NCI-H2171 (cell line): ENCODE data around the gene GRAP2.
A peak's percentile ranks its signal among the peaks of the same experiment; 100 is the strongest.

Experiments
- DNase-seq: peaks from one replicate; lab custom pipeline; 2025; lab: John Stamatoyannopoulos, UW

GRAP2 gene

DNA sequence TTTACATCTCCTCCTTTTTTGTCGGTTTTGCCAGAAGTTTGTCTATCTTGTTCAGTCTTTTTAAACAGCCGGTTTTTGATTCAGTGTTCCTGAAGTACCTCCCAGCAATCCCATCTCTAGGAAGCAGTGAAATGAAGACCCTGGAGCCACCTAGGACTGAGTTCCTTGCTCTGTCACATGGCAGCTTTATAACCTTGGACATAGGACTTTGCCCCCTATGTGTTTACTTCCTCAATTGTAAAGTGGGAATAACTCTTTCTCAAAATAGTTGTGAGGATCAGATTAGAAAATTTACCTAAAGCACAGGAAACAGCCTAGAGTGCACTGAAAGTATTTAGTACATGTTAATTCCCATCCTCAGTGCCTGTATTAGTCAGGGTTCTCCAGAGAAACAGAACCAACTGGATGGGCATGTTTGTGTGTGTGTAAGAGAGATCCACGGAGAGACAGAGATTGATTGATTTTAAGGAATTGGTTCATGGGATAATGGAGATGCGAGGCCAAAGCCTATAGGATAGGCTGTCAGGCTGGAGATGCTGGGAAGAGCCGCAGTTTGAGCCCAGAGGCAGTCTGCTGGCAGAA, 113.9 kb downstream of the GRAP2 start:
- no peak for DNase-seq

DNA sequence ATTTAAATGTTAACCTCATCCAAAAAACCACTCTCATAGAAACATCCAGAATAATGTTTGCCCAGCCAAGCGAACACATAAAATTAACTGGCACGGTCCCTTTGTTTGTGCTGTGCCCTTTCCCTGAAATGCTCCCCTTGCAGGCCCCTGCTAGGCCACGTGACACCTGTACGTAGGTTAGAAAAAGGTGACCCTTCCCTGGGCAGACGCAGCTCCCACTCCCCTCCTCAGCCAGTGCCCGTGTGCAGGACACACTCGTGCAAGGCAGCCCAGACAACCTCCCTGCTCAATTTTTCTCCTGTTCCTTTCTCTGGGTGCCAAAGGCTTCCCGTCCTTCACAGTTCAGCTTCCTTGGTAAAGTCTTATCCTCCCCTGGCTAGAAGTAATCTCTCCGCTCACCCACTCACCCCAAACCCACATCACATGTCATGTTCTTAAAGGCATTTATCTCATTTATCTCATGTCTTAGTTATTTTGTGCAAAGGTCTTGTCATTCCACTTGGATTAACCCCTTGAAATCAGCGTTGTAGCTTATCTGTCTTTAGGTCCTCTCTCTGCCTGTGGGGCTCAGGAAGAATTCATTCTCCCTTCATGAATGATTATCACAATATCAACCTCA, 114.6 kb downstream of the GRAP2 start:
- no peak for DNase-seq

DNA sequence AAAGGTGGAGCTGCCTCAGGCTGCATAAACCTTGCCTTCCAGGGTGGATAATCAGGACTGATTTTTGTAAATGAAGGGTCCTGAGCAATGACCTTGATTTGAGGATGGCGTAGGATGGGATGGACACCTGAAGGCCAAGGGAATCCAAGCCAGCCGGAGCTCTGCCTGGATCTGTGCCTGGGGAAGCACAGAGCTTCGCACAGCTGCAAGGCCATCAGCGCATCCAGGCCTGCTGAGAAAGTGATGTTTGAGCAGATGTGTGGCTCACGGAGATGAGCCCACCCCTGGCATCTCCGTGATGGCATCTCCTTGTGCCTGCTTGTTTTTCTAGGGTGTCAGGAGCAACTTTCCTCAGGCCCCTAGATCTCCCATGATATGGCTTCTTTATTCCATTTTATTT, 117.2 kb downstream of the GRAP2 start:
- no peak for DNase-seq

DNA sequence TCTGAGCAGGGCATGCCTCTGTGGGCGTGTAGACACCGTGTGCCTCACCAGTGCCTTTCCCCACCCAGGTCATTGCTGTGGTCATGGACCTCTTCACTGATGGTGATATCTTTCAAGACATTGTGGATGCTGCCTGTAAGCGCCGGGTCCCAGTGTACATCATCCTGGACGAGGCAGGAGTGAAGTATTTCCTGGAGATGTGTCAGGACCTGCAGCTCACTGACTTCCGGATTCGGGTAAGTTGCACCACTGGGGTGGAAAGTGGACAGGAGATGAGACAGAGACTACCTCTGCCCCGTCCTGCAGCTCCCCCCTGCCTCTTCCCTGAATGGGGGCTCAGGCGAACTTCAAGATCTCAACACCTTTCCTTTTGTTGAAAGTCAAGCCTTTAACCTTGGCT, 118.2 kb downstream of the GRAP2 start:
- DNase-seq = no peak

DNA sequence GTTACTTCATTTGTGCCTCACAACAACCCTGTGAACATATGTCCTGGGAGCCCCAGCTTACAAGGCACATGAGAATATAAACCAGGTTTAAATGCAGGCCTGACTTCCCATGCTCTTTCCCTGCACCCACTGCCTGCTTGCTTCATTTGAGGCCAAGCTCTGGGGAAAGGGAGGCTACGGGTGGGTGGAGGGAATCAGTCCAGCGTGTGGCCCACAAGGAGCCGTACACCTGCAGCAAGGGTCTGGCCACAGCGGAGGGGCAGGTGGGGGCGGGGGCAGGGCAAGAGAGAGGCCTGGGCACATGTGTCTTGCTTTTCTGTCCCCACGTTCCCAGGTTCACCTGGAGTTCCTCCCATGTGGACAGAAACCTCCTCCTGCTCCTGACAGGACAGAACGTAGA, 120.1 kb downstream of the GRAP2 start:
- DNase-seq = peak; percentile 30

DNA sequence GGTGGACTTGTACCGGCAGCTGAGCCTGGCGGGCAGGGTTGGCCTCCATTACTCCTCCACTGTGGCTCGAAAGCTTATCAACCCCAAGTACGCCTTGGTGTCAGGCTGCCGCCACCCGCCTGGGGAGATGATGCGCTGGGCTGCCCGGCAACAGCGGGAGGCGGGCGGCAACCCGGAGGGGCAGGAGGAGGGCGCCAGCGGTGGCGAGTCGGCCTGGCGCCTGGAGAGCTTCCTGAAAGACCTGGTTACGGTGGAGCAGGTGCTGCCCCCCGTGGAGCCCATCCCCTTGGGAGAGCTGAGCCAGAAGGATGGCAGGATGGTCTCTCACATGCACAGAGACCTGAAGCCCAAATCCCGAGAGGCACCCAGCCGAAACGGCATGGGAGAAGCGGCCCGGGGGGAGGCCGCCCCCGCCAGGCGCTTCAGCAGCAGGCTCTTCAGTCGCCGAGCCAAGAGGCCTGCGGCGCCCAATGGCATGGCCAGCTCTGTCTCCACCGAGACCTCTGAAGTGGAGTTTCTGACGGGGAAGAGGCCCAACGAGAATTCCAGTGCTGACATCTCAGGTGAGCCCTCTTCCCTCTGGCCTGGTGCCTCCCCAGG, 120.6 kb downstream of the GRAP2 start:
- DNase-seq = peak; percentile 94

DNA sequence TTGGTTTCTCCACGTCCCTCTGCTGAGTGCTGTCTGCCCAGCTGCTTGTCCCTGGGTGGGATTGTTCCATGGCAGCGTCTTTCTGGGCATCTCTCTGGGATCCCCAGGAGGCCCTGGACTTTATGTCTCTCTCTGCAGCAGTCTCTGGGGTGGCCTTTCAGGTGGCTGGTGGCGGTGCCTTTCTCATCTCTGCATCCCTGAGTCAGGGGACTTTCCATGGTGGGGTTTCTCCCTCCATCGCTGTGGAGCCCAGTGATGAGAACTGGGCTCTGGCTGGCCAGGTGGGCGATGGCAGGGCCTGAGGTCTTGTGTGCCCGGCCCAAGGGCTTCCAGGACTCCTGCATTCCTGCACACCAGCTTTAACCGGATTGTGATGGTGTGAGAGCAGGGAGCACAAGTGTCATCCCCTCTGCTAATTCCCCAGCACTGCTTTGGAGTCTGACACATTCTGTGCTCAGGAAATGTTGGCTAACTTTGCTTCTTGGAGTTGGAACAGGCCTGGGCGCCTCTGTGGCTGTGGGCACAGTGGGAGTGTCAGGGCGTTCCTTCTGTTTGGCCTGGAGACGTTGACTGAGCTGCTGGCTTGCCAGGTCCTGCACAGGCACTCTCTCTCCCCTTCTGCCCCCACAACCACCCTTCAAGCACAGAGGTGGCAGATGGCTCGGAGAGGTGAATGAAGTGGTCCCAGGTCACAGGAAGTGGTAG, 121.8 kb downstream of the GRAP2 start:
- no peak for DNase-seq
